ENCODE measurements around the gene GNG7.
"Not testable (repeated sequence)": the region's sequence is repeated elsewhere in the genome, so short reads cannot be mapped to it uniquely, and the experiment has no call there.

Gene GNG7

GRCh38 chr19:2511570-2511969 is 190.9 kb downstream of the GNG7 start:
- DNase-seq (ENCODE audit: low spot score), result no peak

DNA sequence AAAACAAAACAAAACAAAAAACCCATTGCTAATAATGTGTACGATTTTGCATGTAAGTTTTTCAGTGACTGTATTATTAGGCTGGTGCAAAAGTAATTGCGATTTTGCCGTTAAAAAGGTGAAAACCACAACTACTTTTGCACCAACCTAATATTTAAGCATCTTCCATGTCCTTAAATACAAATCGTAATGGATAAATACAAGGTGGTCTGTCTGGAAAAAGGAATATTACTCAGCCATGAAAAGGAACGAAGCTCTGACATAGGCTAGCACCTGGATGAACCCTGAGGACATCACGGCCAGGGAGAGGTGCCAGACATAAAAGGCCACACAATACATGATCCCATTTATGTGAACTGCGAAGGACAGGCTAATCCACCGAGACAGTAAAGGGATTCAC is 193.4 kb downstream of the GNG7 start:
- no peak for DNase-seq (ENCODE audit: low spot score)

DNA sequence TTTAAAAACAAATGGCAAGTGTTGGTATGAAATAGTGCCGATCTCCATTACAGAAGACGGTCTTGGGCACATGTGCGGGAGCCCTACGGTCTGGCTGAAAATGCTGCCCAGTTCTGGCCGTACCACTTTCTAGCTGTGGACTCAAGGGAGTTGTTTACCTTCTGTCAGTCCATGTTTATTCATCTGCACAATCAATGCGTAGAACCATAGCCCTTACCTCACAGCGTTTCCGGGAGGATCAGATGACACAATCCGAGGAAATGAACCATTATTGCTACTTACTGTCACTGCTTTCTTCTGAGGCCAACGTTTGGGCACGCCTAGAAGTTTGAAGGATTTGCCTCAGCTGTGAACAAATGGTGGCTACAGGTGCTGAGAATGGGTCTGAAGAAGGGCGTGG is 195.4 kb downstream of the GNG7 start:
- DNase-seq (ENCODE audit: low spot score), result no peak

DNA sequence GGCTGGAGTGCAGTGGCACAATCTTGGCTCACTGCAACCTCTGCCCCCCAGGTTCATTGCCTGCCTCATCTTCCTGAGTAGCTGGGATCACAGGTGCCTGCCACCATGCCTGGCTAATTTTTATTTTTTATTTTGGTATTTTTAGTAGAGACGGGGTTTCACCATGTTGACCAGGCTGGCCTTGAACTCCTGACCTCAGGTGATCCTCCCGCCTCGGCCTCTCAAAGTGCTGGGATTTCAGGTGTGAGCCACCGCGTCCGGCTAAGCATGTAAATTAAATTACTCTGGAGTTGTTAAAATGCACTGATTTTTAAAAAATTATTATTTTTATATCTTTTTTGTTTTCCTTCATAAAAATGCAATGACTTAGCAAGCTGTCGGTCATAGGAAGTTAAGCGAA is 195.8 kb downstream of the GNG7 start:
- not testable (repeated sequence) for DNase-seq (ENCODE audit: low spot score)

DNA sequence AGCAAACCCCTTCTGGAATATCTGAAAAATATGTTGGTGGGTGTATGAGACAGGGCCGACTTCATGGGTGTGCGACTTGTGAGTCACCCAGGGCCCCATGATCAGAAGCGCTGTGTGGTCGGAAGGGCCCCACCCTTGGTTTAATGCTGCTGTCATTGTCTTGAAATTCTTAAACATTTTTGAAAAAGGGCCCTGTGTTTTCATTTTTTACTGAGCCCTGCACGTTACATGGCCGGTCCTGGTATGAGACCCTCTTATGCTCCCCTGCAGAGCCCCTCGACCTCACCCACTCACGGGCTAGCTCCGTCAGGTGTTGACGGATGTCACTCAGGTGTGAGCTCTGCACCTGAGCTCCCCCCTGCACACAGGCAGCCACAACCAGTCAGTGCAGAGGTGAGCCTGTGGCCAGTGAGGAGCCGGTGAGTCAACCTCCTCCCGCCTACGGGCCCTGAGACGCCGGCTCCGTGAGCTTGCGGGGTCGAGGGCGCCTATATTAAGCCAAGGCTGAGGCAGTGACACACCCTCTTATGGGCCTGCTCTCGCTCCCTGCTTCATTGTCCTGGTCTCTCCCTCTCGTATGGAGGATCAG is 198.9 kb downstream of the GNG7 start:
- DNase-seq (ENCODE audit: low spot score), result no peak

- DNase-seq (ENCODE audit: low spot score), result no peak
These were observed 201.6 kb downstream of the GNG7 start for GRCh38 chr19:2500841-2501261.

- no peak for DNase-seq (ENCODE audit: low spot score)
These were observed 202.3 kb downstream of the GNG7 start for GRCh38 chr19:2500156-2500555.

DNA sequence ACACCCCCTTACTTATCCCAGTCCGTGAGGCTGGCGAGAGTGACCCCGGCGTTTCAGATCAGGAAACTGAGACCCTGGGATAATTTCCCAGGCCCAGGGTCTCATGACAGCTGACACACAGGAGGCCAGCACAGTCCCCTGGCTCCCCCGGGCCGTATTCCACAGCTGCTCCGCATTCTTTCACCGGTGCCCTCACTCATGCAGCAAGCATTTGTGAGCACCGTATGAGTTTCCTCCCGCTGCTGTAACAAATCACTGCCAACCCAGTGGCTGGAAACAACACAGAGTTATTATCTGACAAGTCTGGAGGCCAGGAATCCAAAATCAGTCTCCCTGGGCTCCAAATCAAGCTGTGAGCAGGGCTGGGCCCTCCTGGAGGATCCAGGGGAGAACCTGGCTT is 205.3 kb downstream of the GNG7 start:
- no peak for DNase-seq (ENCODE audit: low spot score)

GRCh38 chr19:2495651-2496316 is 206.7 kb downstream of the GNG7 start:
- DNase-seq (ENCODE audit: low spot score), result no peak

- no peak for DNase-seq (ENCODE audit: low spot score)
These were observed 207.3 kb downstream of the GNG7 start for GRCh38 chr19:2495130-2495641.

DNA sequence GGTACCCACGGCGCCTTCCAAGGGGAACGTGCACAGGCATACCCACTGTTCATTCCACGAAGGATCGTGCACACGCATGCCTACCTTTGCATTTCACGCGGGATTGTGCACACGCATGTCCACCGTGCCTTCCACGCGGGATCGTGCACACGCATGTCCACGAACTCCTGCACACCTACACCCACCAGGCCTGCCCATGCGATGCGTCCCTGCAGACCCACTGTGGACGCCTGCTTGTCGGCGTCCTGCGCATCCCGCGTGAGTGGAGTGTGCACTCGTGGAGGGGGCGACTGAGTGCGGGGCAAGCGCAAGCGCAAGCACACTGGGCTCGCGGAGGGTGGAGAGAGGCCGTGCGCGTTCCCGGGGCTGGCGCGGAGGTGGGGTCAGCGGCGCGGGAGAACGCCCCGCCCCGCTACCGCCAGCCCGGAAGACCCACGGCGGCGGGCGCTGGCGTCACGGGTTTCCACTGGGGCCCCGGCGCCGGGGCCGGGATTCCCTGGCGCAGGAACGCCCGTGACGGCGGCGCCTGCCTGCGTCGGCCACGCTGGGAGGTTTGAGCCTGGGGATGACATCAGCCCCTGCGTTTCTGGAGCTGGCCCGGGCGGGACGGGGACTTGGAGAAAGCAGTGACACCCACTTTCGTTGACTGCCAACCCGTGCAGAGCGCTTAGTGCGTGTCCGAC is 207.9 kb downstream of the GNG7 start:
- DNase-seq (ENCODE audit: low spot score), result no peak

DNA sequence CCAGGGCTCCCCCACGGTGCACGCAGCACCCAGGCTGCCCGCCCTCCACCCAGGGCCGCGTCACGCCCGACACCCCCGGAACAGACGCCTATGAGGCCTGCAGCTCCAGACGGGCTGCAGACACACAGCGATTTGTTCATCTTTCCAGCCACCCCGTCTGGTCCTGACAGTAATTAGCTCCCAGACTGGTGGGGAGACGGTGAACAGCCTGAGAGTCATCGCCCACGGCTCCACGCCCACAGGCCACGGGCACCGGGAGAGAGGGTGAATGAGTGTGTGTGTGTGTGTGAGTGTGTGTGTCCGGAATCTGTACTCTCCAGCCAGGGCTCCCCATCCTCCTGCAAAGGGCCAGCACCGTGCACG is 208.4 kb downstream of the GNG7 start:
- no peak for DNase-seq (ENCODE audit: low spot score)

GRCh38 chr19:2493448-2493847 is 209.0 kb downstream of the GNG7 start:
- DNase-seq (ENCODE audit: low spot score), result not testable (repeated sequence)

- DNase-seq (ENCODE audit: low spot score), result no peak
These were observed 209.6 kb downstream of the GNG7 start for GRCh38 chr19:2492870-2493269.

DNA sequence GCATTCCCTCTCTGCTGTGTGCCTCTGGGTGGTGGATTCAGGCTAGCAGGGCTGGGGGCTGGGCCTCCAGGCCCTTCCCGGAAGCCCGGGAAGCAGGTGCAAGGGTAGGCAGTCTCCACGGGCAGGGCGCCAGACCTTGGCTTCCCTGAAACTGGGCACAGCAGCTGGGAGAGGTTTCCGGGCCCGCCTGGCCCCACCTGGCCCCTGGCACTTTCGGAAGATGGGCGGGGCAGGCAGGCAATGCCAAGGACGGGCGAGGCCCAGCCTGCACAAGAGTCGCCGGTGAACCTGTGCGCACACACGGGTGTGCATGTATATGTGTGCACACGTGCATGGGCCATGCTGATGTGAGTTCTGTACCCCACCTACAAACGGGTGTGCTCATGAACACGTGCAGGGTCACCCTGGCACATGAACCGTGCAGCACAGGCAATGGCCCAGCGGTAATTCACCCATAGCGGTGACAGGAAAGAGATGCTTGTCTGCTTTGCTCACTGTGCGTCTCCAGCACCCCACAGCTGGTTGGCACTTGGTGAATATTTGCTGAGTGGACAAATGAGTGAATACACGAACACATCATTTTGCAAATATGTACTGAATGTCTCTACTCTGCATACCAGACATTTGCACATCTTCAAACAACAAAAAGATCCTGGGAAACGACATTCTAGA is 211.2 kb downstream of the GNG7 start:
- no peak for DNase-seq (ENCODE audit: low spot score)

GRCh38 chr19:2490659-2491058 is 211.8 kb downstream of the GNG7 start:
- DNase-seq (ENCODE audit: low spot score), result no peak

DNA sequence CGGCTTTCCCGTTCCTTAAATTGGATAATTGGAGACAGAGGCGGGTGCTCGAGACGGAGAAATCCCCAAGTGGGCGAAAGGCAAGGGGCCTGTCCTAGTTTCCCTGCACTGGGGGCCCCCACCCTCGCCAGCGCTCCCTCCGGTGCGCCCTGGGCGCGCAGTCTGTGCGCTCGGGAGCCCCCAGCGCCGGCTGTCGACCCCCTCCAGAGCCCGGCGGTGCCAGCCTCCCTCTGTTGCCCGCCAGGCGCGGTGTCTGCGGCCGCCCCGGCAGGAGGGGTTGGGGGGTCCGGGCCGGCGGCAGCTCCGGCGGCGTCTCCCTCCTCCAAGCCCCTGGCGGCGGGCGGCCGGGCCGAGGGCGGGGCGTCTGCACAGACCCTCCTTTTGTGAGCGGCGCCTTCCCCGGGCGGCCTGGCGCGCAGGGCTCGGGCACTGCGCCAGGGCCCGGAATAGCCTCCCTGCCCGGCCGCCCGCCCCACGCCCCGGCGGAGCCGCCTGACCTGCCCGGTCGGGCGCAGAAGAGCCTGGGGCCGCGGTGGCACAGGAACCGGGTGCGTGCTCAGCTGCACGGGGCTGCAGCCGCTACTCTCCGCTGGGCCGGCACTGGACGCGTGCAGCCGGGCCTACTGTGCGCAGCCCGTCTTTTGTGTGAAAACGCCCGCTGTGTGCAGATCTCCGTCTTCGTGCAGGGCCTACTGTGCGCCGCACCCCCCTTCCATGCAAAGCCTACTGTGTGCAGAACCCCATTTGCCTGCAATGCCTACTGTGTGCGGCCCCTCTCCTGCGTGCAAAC is 213.4 kb downstream of the GNG7 start:
- no peak for DNase-seq (ENCODE audit: low spot score)

- no peak for DNase-seq (ENCODE audit: low spot score)
These were observed 214.0 kb downstream of the GNG7 start for GRCh38 chr19:2488405-2488941.

GRCh38 chr19:2487842-2488241 is 214.7 kb downstream of the GNG7 start:
- DNase-seq (ENCODE audit: low spot score), result no peak

DNA sequence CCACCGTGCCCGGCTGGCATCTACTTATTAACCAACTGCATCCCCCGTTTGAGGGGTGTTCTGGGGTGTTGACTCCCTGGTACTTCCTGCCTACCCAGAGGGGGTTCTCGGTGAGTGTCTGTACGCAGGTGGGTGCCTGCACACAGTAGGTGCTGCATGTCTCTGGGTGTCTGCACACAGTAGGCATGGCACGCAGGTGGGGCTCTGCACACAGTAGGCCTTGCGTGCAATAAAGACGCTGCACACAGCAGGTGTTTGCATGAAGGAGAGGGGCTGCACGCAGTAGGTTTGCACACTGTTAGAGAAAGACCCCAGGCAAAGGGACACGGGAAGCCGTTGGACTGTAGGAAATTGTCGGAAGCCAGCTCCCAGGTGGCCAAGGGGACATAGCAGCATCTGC is 215.4 kb downstream of the GNG7 start:
- DNase-seq (ENCODE audit: low spot score), result no peak

- no peak for DNase-seq (ENCODE audit: low spot score)
These were observed 217.1 kb downstream of the GNG7 start for GRCh38 chr19:2485428-2485827.

All from SK-N-DZ (cell line).